Measurements from ENCODE around the gene ATRAID.

DNA sequence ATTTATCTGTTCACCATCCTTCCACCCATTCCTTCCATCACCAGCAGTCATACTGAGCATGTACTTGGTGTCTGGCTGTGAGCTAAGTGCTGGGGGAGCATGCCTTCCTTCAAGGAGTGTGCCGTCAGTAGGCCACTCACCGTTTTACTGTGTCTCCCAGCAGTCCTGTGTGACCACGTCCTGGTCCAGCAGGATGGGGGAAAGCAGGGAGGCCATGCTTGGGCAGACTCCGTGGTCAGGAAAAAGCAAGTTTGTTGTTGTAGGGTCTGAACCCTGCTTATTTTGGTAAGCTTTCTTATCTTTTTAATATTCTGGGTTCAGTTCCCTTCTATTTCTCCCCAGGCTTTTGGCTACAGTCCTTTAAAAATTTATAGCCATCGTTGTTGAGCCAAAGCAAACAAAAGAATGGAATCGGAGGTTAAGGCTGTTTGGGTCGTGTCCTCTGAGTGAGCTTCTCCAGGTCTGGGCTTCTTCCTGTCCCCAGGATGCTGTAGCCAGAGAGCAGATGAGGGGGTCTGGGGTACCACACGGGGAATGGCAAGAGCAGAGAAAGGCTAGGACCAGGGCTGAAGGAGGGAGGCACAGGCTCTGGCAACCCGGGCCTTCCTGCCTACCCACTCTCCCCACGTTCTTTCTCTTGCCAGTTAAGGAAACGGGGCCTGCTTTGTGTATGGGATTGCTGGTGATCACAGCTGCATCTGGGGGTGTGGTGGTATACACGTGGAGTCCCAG lies 37.5 kb downstream of the ATRAID start:
- TF ChIP-seq POLR2AphosphoS5 (IDR thresholded peaks at IDR 0.05), result no peak
- TF ChIP-seq POLR2A (IDR thresholded peaks at IDR 0.05), result no peak
